Right ventricle myocardium inferior (tissue), 1 donor: ENCODE data around the gene CAMTA2. TPM values are rescaled to one million over a fixed set of nuclear protein-coding genes. Genes with fewer than 3 reads are reported as not detected.
"Not testable (repeated sequence)": the region's sequence is repeated elsewhere in the genome, so short reads cannot be mapped to it uniquely, and the experiment has no call there.

Experiments used
- ATAC-seq: fragments of 200-7000 bp; cut with Tn5 transposase; one replicate; pipeline ENCODE4 v1.9.1; 2020; ENCODE audit warnings: mild to moderate bottlenecking, moderate library complexity
- DNase-seq: peaks from one replicate; pipeline ENCODE4 v3.0.0; 2021; ENCODE audit errors: missing footprints
- intact Hi-C: fragments of 100-400 bp; cut with DNase I; formaldehyde crosslinking; loops from one replicate; pipeline ENCODE4 v1.11.0; 2022
- long read RNA-seq: library from polyadenylated mRNA; unstranded; transcript quantifications from one replicate; pipeline ENCODE4 v2.0.0, GENCODE V29; 2021
- total RNA-seq: library from RNA; stranded (reverse); fragmentation: NEBNext Ultra II Directional; extraction: Animal tissue kit (Norgen Biotek cat#: 25700); gene quantifications from one replicate; pipeline ENCODE4 v1.2.1, GENCODE V29; 2021
- donor health status: DM: no; HTN: yes; CAD: no; lungs with severe emphysema.

CAMTA2 gene
- 37.1 TPM for total RNA-seq
- long read RNA-seq, partial matches to known transcripts: 11 of 18 reads
- long read RNA-seq, other reads (novel, unspliced or antisense): 7 of 18 reads

- ATAC-seq (peak; percentile 93), DNase-seq (peak; percentile 97)
- intact Hi-C loops: loop anchor here (1.0 to 5.0 kb wide), 3 partner anchors 19 to 78 kb away; partner anchors contain the start of gene PFN1
Measured at GRCh38 chr17:4986951-4987766, at the start of gene CAMTA2. Gene CAMTA2, minus strand, starts transcription at chr17:4987675. Its CDS starts 1,453 bp downstream, at chr17:4986222.

- ATAC-seq: no peak
- DNase-seq: no peak
- intact Hi-C loops: no loop called here
Measured at GRCh38 chr17:5035315-5035714, 47.8 kb upstream of the CAMTA2 start, which contains the start of gene SLC52A1. Gene SLC52A1, minus strand, starts transcription at chr17:5035426. Its CDS starts 820 bp downstream, at chr17:5034606.

GRCh38 chr17:5034651-5035050, 47.2 kb upstream of the CAMTA2 start:
- intact Hi-C loops: no loop called here
- ATAC-seq: no peak

DNA sequence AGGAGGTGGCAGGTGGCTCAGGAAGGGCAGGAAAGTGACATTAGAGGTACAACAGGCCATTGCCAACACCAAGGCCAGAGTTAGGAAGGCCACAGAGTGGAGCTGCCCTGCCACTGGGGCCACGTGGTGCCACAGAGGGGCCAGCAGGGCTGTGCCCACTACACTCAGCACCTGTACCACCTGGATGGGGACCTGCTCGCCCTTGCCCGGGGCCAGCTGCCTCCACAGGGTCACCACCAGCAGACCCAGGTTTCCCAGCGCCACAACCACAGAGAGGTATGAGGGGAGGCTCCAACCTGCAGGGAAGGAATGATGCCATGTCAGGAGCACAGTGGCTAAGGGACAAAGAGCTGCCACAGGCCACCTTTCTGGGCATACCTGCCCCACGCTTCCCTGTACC, 46.6 kb upstream of the CAMTA2 start:
- no peak for DNase-seq
- no peak for ATAC-seq
- intact Hi-C loops: no loop called here

More at GRCh38 chr17:5034651-5035050, 47.2 kb upstream of the CAMTA2 start:
- DNase-seq: no peak

- no peak for DNase-seq
- intact Hi-C loops: no loop called here
- ATAC-seq: no peak
Measured at GRCh38 chr17:5033352-5034015, 46.0 kb upstream of the CAMTA2 start.

- no peak for ATAC-seq
- no peak for DNase-seq
- intact Hi-C loops: no loop called here
Measured at GRCh38 chr17:5032865-5033264, 45.4 kb upstream of the CAMTA2 start.

DNA sequence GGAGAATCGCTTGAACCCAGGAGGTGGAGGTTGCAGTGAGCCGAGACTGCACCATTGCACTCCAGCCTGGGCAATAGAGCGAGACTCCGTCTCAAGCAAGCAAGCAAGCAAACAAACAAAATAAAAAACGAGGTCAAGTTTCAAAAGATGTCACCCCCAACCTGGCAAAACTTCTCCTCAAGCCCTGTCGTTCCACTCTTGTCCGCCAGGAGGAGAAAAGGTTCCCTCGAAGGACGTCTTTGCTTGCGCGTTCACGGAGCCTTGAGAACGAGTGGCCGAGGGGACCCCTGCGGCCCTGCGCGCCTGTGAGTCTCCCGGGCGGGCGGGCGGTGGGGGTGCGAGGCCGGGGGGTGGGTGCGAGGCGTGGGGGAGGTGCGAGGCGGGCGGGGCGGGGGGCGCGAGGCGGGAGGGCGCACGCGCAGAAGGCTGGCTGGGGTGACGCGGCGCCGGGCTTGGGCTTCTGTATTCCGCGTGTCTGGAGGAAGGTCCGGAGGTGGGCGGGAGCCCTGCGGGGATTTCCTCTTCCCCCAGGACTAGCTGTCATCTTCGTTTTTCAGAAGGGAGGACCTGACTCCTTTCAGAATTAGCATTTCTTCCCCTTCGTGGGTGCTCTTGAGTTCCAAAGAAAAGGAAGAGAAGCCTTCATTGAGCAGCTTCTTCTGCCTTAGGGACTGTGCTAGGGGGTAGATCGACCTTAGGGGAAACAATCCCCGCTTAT, 44.0 kb upstream of the CAMTA2 start:
- intact Hi-C loops: loop anchor here (1.0 kb wide), 1 partner anchor 31 kb away; no protein-coding TSS in a partner anchor
- ATAC-seq (peak; percentile 73), DNase-seq (peak; percentile 89)

- DNase-seq, intact Hi-C loops, ATAC-seq: not testable (repeated sequence)
Measured at GRCh38 chr17:5030168-5030567, 42.7 kb upstream of the CAMTA2 start.

GRCh38 chr17:5027916-5028315, 40.4 kb upstream of the CAMTA2 start:
- intact Hi-C loops: no loop called here

DNA sequence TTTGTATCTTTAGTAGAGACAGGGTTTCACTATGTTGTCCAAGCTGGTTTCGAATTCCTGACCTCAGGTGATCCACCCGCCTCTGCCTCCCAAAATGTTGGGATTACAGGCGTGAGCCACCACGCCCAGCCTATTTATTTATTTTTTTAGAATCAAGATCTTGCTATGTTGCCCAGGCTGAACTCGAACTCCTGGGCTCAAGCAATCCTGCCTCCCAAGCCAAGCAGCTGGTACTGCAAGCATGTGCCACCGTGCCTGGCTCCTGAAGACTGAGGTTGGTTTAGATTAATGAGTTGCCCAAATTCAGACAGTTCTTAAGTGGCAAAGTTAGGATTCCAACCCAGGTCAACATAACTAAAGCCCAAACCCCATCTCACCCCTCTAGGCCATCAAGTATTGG, 39.8 kb upstream of the CAMTA2 start:
- intact Hi-C loops: no loop called here
- ATAC-seq (no peak), DNase-seq (no peak)

More at GRCh38 chr17:5027916-5028315, 40.4 kb upstream of the CAMTA2 start:
- ATAC-seq (no peak), DNase-seq (no peak)

DNA sequence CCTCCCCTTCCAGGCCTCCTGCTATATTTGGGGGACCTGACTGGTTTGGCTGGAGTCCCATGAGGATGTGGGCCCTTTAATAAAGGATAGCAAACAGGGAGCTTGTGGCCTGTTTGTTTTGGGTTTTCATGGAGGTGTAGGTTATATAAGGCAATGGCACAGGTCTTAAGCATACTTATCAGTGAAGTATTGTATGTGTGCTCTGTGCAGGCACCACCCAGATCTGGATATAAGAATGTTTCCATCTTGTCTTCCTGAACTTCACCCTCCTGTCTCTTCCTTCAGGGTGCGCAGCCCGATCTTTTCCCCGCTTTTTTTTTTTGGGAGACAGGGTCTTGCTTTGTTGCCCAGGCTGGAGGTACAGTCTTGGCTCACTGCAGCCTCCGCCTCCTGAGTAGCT, 37.1 kb upstream of the CAMTA2 start:
- ATAC-seq: no peak

GRCh38 chr17:5023588-5024147, 36.2 kb upstream of the CAMTA2 start:
- ATAC-seq (peak; percentile 11), DNase-seq (no peak)
- intact Hi-C loops: no loop called here

More for the DNA sequence above, 37.1 kb upstream of the CAMTA2 start:
- intact Hi-C loops: no loop called here
- no peak for DNase-seq

DNA sequence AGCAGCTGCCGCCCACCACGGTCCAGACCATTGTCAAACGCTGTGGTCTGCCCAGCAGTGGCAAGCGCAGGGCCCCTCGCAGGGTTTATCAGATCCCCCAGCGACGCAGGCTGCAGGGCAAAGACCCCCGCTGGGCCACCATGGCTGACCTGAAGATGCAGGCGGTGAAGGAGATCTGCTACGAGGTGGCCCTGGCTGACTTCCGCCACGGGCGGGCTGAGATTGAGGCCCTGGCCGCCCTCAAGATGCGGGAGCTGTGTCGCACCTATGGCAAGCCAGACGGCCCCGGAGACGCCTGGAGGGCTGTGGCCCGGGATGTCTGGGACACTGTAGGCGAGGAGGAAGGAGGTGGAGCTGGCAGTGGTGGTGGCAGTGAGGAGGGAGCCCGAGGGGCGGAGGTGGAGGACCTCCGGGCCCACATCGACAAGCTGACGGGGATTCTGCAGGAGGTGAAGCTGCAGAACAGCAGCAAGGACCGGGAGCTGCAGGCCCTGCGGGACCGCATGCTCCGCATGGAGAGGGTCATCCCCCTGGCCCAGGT, 34.8 kb upstream of the CAMTA2 start:
- no peak for ATAC-seq
- intact Hi-C loops: no loop called here
- no peak for DNase-seq

GRCh38 chr17:5020502-5021023, 33.1 kb upstream of the CAMTA2 start:
- intact Hi-C loops: no loop called here
- DNase-seq (no peak), ATAC-seq (no peak)

GRCh38 chr17:5019475-5019956, 32.0 kb upstream of the CAMTA2 start:
- intact Hi-C loops: no loop called here
- DNase-seq (no peak), ATAC-seq (no peak)

- ATAC-seq (no peak), DNase-seq (no peak)
- intact Hi-C loops: no loop called here
Measured at GRCh38 chr17:5014357-5014756, 26.9 kb upstream of the CAMTA2 start.

- ATAC-seq (no peak), DNase-seq (no peak)
- intact Hi-C loops: no loop called here
Measured at GRCh38 chr17:5011928-5012327, 24.5 kb upstream of the CAMTA2 start.

- ATAC-seq (no peak), DNase-seq (no peak)
Measured at GRCh38 chr17:5003214-5003867, 15.9 kb upstream of the CAMTA2 start.

More at GRCh38 chr17:5003214-5003867, 15.9 kb upstream of the CAMTA2 start:
- intact Hi-C loops: no loop called here
